ENCODE measurements around the gene PRELID2. TPM values are rescaled to one million over a fixed set of nuclear protein-coding genes. Genes with fewer than 3 reads are reported as not detected.

Gene PRELID2
- total and polyA plus RNA-seq, 2 experiments from 2014 or later = 7.0 to 7.4 TPM

DNA sequence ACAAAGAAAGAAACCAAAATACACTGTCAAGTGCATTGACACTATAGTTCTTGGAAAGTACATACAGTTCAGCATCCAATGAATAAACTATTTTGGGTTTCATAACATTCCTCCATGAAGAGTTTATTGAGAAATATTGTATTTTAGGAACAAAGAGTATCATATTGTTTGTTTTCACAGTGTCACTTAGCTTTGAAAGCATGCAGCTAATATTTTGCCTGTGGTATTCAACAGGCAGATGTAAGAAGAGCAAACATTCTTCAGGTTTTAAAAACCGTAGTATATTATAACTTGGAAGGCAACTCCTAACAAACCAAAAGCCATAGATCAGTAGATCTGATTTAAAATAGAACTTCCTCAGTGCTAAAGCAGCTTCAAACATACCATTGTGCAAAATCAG, 4.5 kb downstream of the PRELID2 start:
- DNase-seq = peak; percentile 27
- H3K4me2 ChIP-seq (ENCODE audit: unreplicated experiment) = no peak overlapping the region

DNA sequence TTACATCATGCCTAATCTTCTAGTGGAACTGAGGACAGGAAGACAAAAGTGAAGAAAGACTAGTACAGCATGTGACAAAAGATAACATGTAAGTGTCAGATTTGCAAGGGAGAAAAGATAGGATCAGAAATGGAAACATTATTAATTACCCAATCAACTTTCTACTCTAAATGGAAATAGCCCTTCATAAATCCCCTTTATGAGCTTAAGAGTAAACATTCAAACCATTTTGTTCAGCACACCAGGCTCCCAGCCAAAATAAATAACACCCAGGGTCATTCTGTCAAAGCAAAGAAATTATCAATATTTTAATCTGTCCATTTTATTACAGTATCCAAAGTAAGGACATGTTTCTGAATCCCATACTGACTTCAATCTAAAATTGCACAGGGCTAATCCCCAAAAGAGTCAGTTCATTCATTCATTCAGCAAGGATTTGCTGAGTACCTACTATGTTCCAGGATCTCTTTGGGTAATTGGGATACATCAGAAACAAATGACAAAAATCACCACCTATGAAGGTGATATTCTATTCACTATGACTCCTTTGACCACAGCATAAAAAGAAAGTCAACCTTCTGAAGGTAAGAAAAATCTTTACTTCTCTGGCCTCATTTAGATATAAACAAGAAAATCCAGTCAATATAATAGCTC, 5.3 kb downstream of the PRELID2 start:
- DNase-seq = no peak
- in situ Hi-C loops (cut with MboI) = no loop called here
- H3K27ac ChIP-seq = no peak overlapping the region
- TF ChIP-seq EZH2 (IDR thresholded peaks at IDR 0.05; ENCODE audit: insufficient read depth, poor library complexity, severe bottlenecking) = no peak
- TF ChIP-seq EZH2phosphoT487 (IDR thresholded peaks at IDR 0.05; ENCODE audit: insufficient read depth, low read depth) = no peak
- H3K4me2 ChIP-seq (ENCODE audit: unreplicated experiment) = no peak overlapping the region
- H2AFZ ChIP-seq = no peak overlapping the region
- H3K79me2 ChIP-seq (ENCODE audit: insufficient read depth) = no peaks in the 10 kb centered on the region
- no peak overlapping the region for H3K9ac ChIP-seq
- H3K9me3 ChIP-seq (ENCODE audit: low read depth) = no peaks in the 10 kb centered on the region
- no peaks in the 10 kb centered on the region; the same call in 1 of the 2 replicates for H4K20me1 ChIP-seq (ENCODE audit: insufficient read depth)
- no peaks in the 10 kb centered on the region for H3K36me3 ChIP-seq (ENCODE audit: low read depth)
- peaks cover 5% of the 10 kb centered on the region; the same call in 1 of the 2 replicates for H3K4me1 ChIP-seq (ENCODE audit: insufficient read depth)
- H3F3A ChIP-seq (ENCODE audit: insufficient read depth) = peaks cover 10% of the 10 kb centered on the region
- no peaks in the 10 kb centered on the region for H3K27me3 ChIP-seq (replicated peaks; ENCODE audit: insufficient read depth)
- no peaks in the 10 kb centered on the region for H3K9me2 ChIP-seq (ENCODE audit: insufficient read depth)
- H3K4me3 ChIP-seq = no peak overlapping the region

More for the DNA sequence above, 4.5 kb downstream of the PRELID2 start:
- TF ChIP-seq EZH2phosphoT487 (IDR thresholded peaks at IDR 0.05; ENCODE audit: insufficient read depth, low read depth) (no peak), EZH2 (IDR thresholded peaks at IDR 0.05; ENCODE audit: insufficient read depth, poor library complexity, severe bottlenecking) (no peak)
- H4K20me1 ChIP-seq (ENCODE audit: insufficient read depth) = no peaks in the 10 kb centered on the region; the same call in 1 of the 2 replicates
- peaks cover 5% of the 10 kb centered on the region; the same call in 1 of the 2 replicates for H3K4me1 ChIP-seq (ENCODE audit: insufficient read depth)
- no peak overlapping the region for H3K9ac ChIP-seq
- 19 to 26% methylated on average over 1 of the region's 1 CpG for WGBS, 2 experiments (ENCODE audit: low coverage in 1 of 2, low lambda C conversion rate in 2 of 2, missing lambda C conversion rate in 2 of 2)
- no peaks in the 10 kb centered on the region for H3K27me3 ChIP-seq (replicated peaks; ENCODE audit: insufficient read depth)
- no peak overlapping the region for H3K27ac ChIP-seq
- H3K9me2 ChIP-seq (ENCODE audit: insufficient read depth) = no peaks in the 10 kb centered on the region
- no peak overlapping the region for H2AFZ ChIP-seq
- peaks cover 10% of the 10 kb centered on the region for H3F3A ChIP-seq (ENCODE audit: insufficient read depth)
- H3K9me3 ChIP-seq (ENCODE audit: low read depth) = no peaks in the 10 kb centered on the region
- in situ Hi-C loops (cut with MboI) = no loop called here
- H3K79me2 ChIP-seq (ENCODE audit: insufficient read depth) = no peaks in the 10 kb centered on the region
- H3K4me3 ChIP-seq = no peak overlapping the region
- no peaks in the 10 kb centered on the region for H3K36me3 ChIP-seq (ENCODE audit: low read depth)

DNA sequence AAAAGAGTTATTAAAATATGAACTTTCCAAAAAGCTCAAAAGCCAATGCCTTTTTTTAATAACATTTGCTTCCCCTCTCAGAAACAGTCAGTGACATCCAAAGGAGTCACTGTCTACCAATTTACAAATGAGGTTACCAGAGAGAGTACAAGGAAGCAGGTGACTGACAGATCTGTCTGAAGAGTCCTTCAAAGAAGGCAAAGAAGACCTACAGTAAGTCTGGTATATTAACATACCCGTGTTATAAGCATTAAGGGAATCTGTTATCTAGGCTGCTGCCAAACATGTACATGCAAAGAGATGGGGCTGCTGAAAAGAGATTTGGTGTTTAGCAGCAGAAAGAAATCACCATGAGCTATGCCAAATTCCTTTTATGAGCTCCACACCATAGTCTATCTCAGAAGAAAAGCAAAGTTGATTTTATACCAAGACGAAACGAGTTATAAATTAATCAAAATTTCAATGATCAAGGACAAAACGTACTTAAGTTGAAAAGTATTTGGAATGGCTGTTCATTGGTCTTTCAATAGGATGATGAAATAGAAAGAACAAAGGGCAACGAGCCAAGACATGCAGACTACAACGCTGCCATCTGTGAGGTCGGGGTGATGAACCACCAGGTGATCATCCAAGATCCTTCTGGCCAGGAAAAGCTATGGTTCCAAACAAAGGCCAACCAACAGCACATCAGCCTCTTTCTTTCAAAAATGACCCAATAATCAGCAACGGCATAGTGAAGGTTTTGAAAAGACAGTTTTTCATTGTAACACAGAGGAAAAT, 8.1 kb downstream of the PRELID2 start:
- TF ChIP-seq EZH2 (IDR thresholded peaks at IDR 0.05; ENCODE audit: insufficient read depth, poor library complexity, severe bottlenecking) = no peak
- TF ChIP-seq EZH2phosphoT487 (IDR thresholded peaks at IDR 0.05; ENCODE audit: insufficient read depth, low read depth) = no peak
- H3K79me2 ChIP-seq (ENCODE audit: insufficient read depth) = no peaks in the 10 kb centered on the region
- no peak overlapping the region for H3K27ac ChIP-seq
- H3K4me2 ChIP-seq (ENCODE audit: unreplicated experiment) = no peak overlapping the region
- in situ Hi-C loops (cut with MboI) = no loop called here
- no peak for DNase-seq
- H3K4me3 ChIP-seq = no peak overlapping the region
- H2AFZ ChIP-seq = no peak overlapping the region
- peaks cover 5% of the 10 kb centered on the region; the same call in 1 of the 2 replicates for H3K4me1 ChIP-seq (ENCODE audit: insufficient read depth)
- H3K36me3 ChIP-seq (ENCODE audit: low read depth) = no peaks in the 10 kb centered on the region
- H4K20me1 ChIP-seq (ENCODE audit: insufficient read depth) = no peaks in the 10 kb centered on the region; the same call in 1 of the 2 replicates
- H3K9ac ChIP-seq = no peak overlapping the region
- H3K9me2 ChIP-seq (ENCODE audit: insufficient read depth) = no peaks in the 10 kb centered on the region
- H3K27me3 ChIP-seq (replicated peaks; ENCODE audit: insufficient read depth) = no peaks in the 10 kb centered on the region
- peaks cover 10% of the 10 kb centered on the region for H3F3A ChIP-seq (ENCODE audit: insufficient read depth)
- 70 to 74% methylated on average over 8 of the region's 8 CpGs for WGBS, 2 experiments (ENCODE audit: low coverage in 1 of 2, low lambda C conversion rate in 2 of 2, missing lambda C conversion rate in 2 of 2)
- no peaks in the 10 kb centered on the region for H3K9me3 ChIP-seq (ENCODE audit: low read depth)

DNA sequence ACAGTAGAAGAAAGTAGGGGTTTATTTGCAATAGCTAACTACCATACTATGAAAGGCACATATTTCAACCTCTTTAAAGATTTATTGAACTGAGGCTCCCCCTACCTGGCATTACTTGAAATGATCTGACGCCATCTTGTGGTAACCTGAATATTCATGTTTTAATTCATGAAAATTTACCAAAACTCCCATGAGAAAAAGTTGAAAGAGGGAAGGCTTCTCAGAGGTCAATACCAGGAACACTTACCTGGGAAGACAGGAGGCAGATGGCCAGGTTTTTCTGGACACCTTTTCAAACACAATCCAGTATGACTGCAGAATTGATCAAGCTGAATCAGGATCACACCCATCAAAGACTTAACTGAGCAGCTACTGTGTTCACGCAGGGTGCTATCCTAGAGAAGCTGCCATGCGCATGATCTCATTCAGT, 9.4 kb downstream of the PRELID2 start:
- Histone ChIP-seq H4K20me1 (ENCODE audit: insufficient read depth) (no peaks in the 10 kb centered on the region; the same call in 1 of the 2 replicates), H3K4me2 (ENCODE audit: unreplicated experiment) (no peak overlapping the region), H3F3A (ENCODE audit: insufficient read depth) (peaks cover 10% of the 10 kb centered on the region), H3K9me2 (ENCODE audit: insufficient read depth) (no peaks in the 10 kb centered on the region), H3K27ac (no peak overlapping the region), H3K9ac (no peak overlapping the region), H3K36me3 (ENCODE audit: low read depth) (no peaks in the 10 kb centered on the region), H3K4me3 (no peak overlapping the region), H3K79me2 (ENCODE audit: insufficient read depth) (no peaks in the 10 kb centered on the region), H2AFZ (peak overlapping the region; percentile 2; the same call in 1 of the 2 replicates), H3K27me3 (replicated peaks; ENCODE audit: insufficient read depth) (no peaks in the 10 kb centered on the region), H3K4me1 (ENCODE audit: insufficient read depth) (peaks cover 5% of the 10 kb centered on the region; the same call in 1 of the 2 replicates), H3K9me3 (ENCODE audit: low read depth) (no peaks in the 10 kb centered on the region)
- DNase-seq = peak; percentile 80
- TF ChIP-seq EZH2 (IDR thresholded peaks at IDR 0.05; ENCODE audit: insufficient read depth, poor library complexity, severe bottlenecking) (no peak), EZH2phosphoT487 (IDR thresholded peaks at IDR 0.05; ENCODE audit: insufficient read depth, low read depth) (no peak)
- WGBS, 2 experiments (ENCODE audit: low coverage in 1 of 2, low lambda C conversion rate in 2 of 2, missing lambda C conversion rate in 2 of 2) = 66 to 67% methylated on average over 3 of the region's 3 CpGs
- in situ Hi-C loops (cut with MboI) = no loop called here
